H54 (cell line): Measurements from ENCODE around the gene NHSL2.
"Not testable (repeated sequence)": the region's sequence is repeated elsewhere in the genome, so short reads cannot be mapped to it uniquely, and the experiment has no call there.

Source experiments
- DNase-seq: peaks from one replicate; pipeline ENCODE4 v3.0.0; 2011; ENCODE audit warnings: low spot score, mixed read lengths; ENCODE audit not compliant: insufficient read length
- FAIRE-seq: peaks from 3 replicates; lab custom pipeline; 2011; peaks lifted over from hg19 to GRCh38; lab: Jason Lieb, UNC
- POLR2A ChIP-seq: IDR thresholded peaks from 2 replicates; pipeline ENCODE4 v1.6.1; 2011; ENCODE audit warnings: low read depth, mild to moderate bottlenecking, low read length

NHSL2 gene

DNA sequence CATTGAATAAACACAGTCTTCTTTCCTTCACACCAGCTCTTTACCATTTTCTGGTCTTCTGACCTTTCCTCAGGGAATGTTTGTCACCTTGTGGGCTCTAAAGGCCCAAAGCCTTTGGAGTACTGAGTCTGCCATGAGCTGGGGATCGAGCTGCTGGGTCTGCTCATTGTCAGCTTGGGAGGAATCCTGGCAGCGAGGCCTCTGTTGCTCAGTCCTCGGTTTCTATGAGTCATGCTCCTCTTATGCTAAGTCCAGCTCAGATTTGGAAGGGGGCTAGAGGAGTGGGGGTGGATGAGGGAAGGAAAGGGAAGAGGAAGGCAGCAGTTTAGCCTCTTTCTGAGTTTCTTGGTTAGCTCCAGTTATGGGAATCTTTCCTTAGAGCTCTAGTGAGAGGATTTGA is 31.1 kb downstream of the NHSL2 start:
- DNase-seq (no peak), FAIRE-seq (no peak)
- TF ChIP-seq POLR2A, result no peak

- FAIRE-seq, result no peak
- TF ChIP-seq POLR2A, result no peak
- no peak for DNase-seq
Observed at GRCh38 chrX:71944369-71944768, 33.7 kb downstream of the NHSL2 start.

- no peak for DNase-seq
- FAIRE-seq, result no peak
- TF ChIP-seq POLR2A, result no peak
Observed at GRCh38 chrX:71945237-71945805, 34.7 kb downstream of the NHSL2 start.

DNA sequence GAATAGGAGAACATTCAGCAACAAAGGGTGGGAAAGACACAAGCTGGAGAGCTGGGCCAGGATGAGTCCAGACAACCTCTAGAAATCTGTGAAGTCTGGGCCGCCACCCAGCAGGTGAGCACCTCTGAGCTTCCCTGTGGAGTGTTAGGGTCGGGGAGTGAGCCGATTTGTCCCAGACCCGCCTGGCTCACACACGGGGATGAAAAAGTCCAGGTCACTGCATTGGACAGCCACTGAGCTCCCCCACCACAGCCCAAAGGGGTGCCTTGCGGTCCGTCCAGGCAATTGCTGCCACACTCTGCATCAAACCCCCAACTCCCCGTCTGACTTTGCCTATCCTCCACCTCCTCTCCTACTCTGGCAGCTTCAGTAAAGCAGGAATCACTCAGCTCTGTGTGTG is 38.7 kb downstream of the NHSL2 start:
- FAIRE-seq, result no peak
- DNase-seq, result no peak
- no peak for TF ChIP-seq POLR2A

DNA sequence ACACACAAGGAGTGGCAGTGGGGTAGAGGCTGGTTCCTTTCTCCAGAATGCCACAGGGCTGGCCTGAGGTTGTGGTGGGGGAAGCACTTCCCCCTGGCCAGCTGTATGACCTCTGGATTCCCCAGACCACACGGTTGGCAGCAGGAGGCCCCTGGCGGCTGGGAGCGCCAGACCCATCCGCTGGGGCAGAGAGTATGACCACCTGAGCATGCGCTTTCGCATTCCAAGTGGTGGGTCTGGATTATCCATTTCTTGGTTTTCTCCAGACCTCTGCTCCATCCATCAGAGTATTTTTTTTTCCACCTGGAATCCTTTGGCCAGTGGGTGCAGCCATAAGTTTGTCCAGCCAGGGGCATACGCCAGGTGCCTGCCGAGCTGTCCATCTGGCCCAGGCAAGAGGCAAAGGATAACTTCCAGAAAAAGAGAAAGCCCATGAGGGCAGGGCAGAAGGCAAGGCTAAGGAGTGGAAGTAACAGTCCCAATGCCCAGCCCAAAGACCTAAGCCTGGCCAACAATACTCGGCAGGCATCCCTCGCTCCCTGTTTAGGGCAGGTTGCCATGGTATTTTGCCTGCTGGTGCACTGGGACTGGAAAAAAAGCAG is 39.3 kb downstream of the NHSL2 start:
- no peak for TF ChIP-seq POLR2A
- no peak for FAIRE-seq
- DNase-seq, result no peak

DNA sequence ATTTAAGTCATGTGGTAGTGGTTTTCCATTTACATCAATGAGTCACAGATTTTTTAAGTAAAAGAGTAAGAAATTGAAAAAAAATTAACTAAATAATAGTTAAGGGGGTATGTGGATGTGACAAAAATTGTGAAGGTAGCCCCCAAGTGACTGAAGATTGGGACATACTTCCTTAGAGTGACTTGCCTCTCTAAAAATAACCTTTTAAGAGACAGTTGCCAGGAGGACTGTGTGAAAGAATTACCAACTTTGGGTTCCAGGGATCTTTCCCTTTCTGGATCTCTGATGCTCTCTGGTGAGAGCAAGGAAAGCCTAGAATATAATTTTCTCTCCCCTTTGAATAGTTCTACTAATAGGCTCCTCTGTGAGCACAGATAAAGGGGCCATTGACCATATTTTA is 42.7 kb downstream of the NHSL2 start:
- no peak for TF ChIP-seq POLR2A
- DNase-seq (no peak), FAIRE-seq (no peak)

GRCh38 chrX:71953946-71954345 is 43.3 kb downstream of the NHSL2 start:
- no peak for TF ChIP-seq POLR2A
- FAIRE-seq (no peak), DNase-seq (no peak)

- FAIRE-seq (no peak), DNase-seq (no peak)
- TF ChIP-seq POLR2A, result no peak
Observed at GRCh38 chrX:71954458-71954857, 43.8 kb downstream of the NHSL2 start.

GRCh38 chrX:71955530-71956120 is 45.0 kb downstream of the NHSL2 start:
- FAIRE-seq (no peak), DNase-seq (no peak)
- no peak for TF ChIP-seq POLR2A

DNA sequence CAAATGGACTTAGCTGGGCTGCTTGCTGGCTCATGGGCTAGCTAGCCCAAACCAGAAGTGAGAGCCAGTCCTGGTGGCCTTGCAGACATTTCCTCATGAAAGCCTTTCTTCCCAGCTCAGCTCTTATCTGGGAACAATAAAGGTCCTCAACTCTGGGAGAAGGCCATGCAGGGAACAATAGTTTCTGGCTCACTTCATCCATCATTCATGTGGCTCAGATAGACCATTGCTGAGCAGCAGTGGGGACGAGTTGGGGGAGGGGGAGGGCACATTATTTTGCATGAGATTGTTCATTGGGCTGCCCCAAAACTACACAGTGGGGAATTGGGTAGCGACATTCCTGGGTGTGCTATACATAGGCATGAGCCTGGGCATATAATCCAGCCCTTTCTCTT is 47.6 kb downstream of the NHSL2 start:
- TF ChIP-seq POLR2A, result no peak
- no peak for DNase-seq
- no peak for FAIRE-seq

DNA sequence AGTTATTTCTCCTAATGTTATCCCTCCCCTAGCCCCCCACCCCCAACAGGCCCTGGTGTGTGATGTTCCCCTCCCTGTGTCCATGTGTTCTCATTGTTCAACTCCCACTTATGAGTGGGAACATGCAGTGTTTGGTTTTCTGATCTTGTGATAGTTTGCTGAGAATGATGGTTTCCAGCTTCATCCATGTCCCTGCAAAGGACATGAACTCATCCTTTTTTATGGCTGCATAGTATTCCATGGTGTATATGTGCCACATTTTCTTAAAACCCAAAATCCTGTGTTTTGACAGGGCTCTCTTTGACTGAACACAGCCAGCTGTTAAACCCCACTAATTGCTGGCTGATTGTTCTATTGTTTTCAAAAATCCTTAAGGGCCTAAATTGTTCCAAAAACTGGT is 53.5 kb downstream of the NHSL2 start:
- FAIRE-seq, DNase-seq: not testable (repeated sequence)

DNA sequence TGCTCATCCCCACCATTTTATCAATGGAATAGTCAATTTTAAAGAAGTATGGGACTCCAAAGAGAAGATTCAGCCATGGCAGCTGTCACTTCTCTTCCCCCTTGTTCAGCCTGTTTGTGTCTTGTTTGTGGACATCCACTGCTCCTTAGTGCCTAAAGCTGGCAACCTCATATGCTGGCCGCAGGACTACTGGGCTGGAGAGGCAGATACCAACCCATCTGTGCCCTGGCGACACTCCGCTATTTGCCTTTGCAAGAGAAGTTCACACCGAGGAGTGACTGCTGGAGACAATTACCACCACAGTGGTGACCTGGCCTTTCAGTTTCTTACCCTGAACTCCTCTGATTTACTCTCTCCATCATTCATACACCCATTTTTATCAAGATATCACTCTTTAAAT is 64.3 kb downstream of the NHSL2 start:
- no peak for DNase-seq
- TF ChIP-seq POLR2A, result no peak
- no peak for FAIRE-seq

DNA sequence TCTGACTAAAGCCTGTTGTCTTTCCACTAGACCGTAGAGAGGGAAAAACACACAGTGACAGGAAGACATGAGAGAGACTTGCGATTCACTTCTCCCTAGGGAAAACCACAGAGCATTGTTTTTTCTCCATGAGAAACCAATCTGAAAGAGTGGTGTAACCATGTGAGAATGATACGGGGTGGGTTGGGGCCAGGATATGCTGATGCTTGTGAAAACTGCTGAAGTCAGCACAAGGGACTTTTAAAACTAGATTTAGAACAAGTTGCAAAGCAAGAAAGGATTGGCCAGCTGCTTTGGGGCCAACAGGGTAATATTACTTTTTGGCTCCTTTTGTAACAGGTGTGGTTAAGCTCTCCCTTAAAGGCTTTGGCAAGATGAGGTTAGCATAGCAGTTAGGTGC is 66.1 kb downstream of the NHSL2 start:
- FAIRE-seq (no peak), DNase-seq (no peak)
- TF ChIP-seq POLR2A, result no peak

- no peak for DNase-seq
- no peak for TF ChIP-seq POLR2A
- FAIRE-seq, result no peak
Observed at GRCh38 chrX:71978164-71978563, 67.5 kb downstream of the NHSL2 start.
